A172 (cell line): ENCODE measurements around the gene SHOX. TPM values are rescaled to one million over a fixed set of nuclear protein-coding genes. Genes with fewer than 3 reads are reported as not detected.
"Not testable (repeated sequence)": the region's sequence is repeated elsewhere in the genome, so short reads cannot be mapped to it uniquely, and the experiment has no call there.

Experiments
- DNase-seq: peaks from one replicate; pipeline ENCODE4 v3.0.0-alpha.2; 2015; ENCODE audit warnings: low spot score
- total RNA-seq: library from RNA; depleted of rRNA; stranded (reverse); fragments of >200 nt; shearing (Covaris generic); gene quantifications from 2 replicates; pipeline ENCODE4 v1.2.3, GENCODE V29; 2014

Gene SHOX
- total RNA-seq, 1 experiment from 2014 or later, result not detected

GRCh38 chrX:621705-622503 lies 8.7 kb upstream of the SHOX start:
- no peak for DNase-seq

GRCh38 chrX:622802-623201 lies 7.8 kb upstream of the SHOX start:
- not testable (repeated sequence) for DNase-seq

GRCh38 chrX:623268-623598 lies 7.4 kb upstream of the SHOX start:
- no peak for DNase-seq

- DNase-seq, result no peak
Observed at GRCh38 chrX:623599-624315, 6.8 kb upstream of the SHOX start.

GRCh38 chrX:625137-625691 lies 5.4 kb upstream of the SHOX start:
- no peak for DNase-seq

GRCh38 chrX:626047-626446 lies 4.5 kb upstream of the SHOX start:
- not testable (repeated sequence) for DNase-seq

GRCh38 chrX:626745-627509 lies 3.7 kb upstream of the SHOX start:
- no peak for DNase-seq

- DNase-seq, result no peak
Observed at GRCh38 chrX:627510-627981, 3.0 kb upstream of the SHOX start.

GRCh38 chrX:627995-628394 lies 2.6 kb upstream of the SHOX start:
- no peak for DNase-seq

- DNase-seq, result no peak
Observed at GRCh38 chrX:629230-630006, 1.2 kb upstream of the SHOX start.

- no peak for DNase-seq
Observed at GRCh38 chrX:630007-630611, 482 bp upstream of the SHOX start.

- DNase-seq, result no peak
Observed at GRCh38 chrX:631802-632365, 1.3 kb downstream of the SHOX start.

GRCh38 chrX:632366-633042 lies 1.9 kb downstream of the SHOX start:
- no peak for DNase-seq

- no peak for DNase-seq
Observed at GRCh38 chrX:633043-633984, 2.7 kb downstream of the SHOX start.

- DNase-seq, result no peak
Observed at GRCh38 chrX:633985-634958, 3.7 kb downstream of the SHOX start.

- no peak for DNase-seq
Observed at GRCh38 chrX:635428-636090, 5.0 kb downstream of the SHOX start.
